ENCODE data around the gene MED16.
"Not testable (repeated sequence)": the region's sequence is repeated elsewhere in the genome, so short reads cannot be mapped to it uniquely, and the experiment has no call there.

The MED16 gene

DNA sequence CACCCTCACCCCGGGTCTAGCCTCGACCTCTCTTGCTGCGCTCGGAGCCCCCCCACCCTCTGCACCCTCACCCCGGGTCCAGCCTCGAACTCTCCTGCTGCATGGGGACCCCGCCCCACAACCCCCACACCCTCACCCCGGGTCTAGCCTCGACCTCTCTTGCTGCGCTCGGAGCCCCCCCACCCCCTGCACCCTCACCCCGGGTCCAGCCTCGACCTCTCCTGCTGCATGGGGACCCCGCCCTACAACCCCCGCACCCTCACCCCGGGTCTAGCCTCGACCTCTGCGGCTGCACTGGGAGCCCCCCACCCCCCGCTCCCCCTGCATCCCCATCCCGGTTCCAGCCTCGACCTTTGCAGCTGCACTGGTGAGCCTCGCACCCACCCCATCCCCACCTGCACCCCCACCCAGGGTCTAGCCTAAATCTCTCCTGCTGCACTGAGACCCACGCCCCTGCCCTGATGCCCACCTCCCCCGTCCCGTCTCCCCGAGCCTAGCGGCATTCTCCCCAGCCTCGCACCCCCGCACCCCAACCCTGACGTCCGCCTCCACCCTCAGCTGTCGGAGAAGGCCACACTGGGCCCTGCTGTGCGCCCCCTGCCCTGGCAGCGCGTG lies 31.7 kb downstream of the MED16 start:
- peak overlapping the region in 1 of 2 donors; percentile 81 for H3K27ac ChIP-seq
- TF ChIP-seq, protein P1, sequence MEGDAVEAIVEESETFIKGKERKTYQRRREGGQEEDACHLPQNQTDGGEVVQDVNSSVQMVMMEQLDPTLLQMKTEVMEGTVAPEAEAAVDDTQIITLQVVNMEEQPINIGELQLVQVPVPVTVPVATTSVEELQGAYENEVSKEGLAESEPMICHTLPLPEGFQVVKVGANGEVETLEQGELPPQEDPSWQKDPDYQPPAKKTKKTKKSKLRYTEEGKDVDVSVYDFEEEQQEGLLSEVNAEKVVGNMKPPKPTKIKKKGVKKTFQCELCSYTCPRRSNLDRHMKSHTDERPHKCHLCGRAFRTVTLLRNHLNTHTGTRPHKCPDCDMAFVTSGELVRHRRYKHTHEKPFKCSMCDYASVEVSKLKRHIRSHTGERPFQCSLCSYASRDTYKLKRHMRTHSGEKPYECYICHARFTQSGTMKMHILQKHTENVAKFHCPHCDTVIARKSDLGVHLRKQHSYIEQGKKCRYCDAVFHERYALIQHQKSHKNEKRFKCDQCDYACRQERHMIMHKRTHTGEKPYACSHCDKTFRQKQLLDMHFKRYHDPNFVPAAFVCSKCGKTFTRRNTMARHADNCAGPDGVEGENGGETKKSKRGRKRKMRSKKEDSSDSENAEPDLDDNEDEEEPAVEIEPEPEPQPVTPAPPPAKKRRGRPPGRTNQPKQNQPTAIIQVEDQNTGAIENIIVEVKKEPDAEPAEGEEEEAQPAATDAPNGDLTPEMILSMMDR (IDR thresholded peaks at IDR 0.05), result no peak
- DNase-seq (ENCODE audit: low spot score), result no peak
- peak overlapping the region; percentile 72 for H3K4me3 ChIP-seq

DNA sequence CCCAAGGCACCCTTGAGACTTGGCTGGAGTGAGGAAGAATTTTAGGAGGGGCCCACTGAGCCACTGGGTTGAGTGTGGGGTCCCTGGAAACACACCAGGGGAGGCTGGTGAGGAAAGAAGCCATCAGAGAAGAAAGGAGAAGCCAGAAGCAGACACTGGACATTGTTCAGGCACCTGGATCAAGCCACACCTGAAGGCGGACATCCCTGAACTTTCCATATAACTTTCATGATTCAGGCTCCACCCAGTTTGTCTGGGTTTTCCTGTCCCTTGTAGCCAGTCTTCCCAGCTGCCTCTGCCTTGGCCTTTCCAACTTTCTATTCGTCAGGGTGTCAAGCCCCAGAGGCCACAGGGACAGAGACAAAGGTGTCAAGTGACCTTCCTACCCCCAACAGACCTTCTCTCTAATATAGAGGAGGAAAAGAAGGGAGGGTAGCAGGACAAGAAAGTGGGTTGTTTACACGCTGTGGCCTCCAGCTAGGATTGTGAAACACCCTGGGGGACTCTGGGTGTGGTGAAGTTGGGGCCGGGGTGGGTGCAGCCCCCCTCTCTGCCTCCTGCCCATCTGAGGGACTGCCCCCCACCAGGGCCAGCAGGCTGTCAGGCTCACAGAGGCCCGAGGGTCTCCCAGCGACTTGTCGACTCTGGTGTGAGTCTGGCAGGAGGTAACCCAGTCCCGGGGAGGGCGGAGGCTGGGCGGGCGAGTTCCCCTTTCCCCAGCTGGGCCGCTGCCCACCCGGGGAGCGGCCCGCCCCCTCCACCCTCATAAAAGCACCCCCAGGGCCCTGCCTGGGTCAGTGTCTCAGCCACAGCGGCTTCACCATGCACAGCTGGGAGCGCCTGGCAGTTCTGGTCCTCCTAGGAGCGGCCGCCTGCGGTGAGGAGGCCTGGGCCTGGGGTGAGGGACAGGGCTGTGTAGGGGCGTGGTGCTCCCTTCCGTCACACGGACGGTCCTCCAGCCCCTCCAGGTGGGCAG lies 33.8 kb downstream of the MED16 start, which contains the start of gene CFD:
TSS of gene CFD (plus strand) at position 797 of the 976 bp plus-strand sequence. CDS start at position 823, 26 bp downstream.
- Histone ChIP-seq H3K27ac (peak within 1 kb of the TSS; percentile 55 to 81), H3K4me3 (peak within 1 kb of the TSS; percentile 72)
- no peak for DNase-seq (ENCODE audit: low spot score)
- TF ChIP-seq, protein P1 (IDR thresholded peaks at IDR 0.05), result no peak

DNA sequence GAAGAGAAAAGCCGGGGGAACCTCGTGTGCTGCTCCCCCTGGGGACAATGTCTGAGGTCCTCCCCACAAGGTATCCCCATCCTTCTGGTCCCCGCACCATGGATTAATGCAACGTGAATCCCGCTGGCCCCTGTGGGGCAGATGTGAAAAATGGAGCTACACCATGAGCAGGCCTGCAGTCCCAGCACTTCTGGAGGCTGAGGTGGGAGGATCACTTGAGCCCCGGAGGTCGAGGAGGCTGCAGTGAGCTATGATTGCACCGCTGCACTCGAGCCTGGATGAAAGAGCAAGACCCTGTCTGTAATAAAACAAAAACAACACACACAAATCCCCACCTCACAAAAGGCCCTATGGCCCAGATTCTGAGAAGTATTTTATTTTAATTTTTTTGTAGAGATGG lies 34.7 kb downstream of the MED16 start:
- TF ChIP-seq, protein P1 (IDR thresholded peaks at IDR 0.05), result no peak
- peak overlapping the region in 1 of 2 donors; percentile 81 for H3K27ac ChIP-seq
- DNase-seq (ENCODE audit: low spot score), result no peak
- H3K4me3 ChIP-seq, result no peak overlapping the region

DNA sequence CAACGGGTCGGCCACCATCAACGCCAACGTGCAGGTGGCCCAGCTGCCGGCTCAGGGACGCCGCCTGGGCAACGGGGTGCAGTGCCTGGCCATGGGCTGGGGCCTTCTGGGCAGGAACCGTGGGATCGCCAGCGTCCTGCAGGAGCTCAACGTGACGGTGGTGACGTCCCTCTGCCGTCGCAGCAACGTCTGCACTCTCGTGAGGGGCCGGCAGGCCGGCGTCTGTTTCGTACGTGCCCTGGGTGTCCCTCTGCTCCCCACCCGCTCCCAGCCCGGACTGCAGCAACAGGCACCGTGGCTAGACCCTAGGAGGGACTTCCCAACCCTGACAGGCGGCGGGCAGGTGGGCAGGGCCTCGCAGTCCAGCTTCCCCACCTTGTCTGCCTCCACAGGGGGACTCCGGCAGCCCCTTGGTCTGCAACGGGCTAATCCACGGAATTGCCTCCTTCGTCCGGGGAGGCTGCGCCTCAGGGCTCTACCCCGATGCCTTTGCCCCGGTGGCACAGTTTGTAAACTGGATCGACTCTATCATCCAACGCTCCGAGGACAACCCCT lies 37.3 kb downstream of the MED16 start:
- H3K4me3 ChIP-seq, result no peak overlapping the region
- TF ChIP-seq, protein P1 (IDR thresholded peaks at IDR 0.05), result no peak
- no peak overlapping the region for H3K27ac ChIP-seq
- DNase-seq (ENCODE audit: low spot score), result no peak

DNA sequence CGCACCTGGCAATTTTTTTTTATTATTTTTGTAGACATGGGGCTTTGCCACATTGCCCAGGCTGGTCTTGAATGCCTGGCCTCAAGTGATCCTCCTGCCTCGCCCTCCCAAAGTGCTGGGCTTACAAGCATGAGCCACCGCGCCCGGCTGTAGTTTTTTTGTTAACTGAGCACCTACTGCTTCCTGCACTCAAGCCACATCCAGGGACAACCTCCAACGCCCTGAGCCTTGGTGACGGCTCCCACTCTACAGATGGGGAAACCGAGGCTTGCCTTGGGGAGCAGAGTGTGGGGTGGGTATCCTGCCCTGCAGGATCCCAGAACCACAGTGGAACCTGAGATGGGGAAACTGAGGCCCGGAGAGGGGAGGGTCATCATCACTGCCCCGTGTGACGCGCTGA lies 37.8 kb downstream of the MED16 start:
- Histone ChIP-seq H3K4me3 (no peak overlapping the region), H3K27ac (no peak overlapping the region)
- DNase-seq (ENCODE audit: low spot score), result no peak
- TF ChIP-seq, protein P1 (IDR thresholded peaks at IDR 0.05), result no peak

DNA sequence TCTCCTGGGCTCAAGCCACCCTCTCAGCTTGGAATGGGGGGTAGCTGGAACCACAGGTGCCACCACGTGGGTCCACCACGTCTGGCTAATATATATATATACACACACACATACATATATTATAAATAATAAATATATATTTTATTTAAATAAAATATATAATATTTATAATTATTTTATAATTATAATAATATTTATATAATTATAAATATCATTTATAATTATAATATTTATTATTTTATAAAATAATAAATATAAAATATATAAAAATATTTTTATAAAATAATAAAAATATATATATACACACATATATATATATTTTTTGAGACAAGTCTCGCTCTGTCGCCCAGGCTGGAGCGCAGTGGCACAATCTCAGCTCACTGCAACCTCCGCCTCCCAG lies 38.4 kb downstream of the MED16 start:
- TF ChIP-seq, protein P1 (IDR thresholded peaks at IDR 0.05), result no peak
- no peak overlapping the region for H3K27ac ChIP-seq
- H3K4me3 ChIP-seq, result no peak overlapping the region
- no peak for DNase-seq (ENCODE audit: low spot score)

DNA sequence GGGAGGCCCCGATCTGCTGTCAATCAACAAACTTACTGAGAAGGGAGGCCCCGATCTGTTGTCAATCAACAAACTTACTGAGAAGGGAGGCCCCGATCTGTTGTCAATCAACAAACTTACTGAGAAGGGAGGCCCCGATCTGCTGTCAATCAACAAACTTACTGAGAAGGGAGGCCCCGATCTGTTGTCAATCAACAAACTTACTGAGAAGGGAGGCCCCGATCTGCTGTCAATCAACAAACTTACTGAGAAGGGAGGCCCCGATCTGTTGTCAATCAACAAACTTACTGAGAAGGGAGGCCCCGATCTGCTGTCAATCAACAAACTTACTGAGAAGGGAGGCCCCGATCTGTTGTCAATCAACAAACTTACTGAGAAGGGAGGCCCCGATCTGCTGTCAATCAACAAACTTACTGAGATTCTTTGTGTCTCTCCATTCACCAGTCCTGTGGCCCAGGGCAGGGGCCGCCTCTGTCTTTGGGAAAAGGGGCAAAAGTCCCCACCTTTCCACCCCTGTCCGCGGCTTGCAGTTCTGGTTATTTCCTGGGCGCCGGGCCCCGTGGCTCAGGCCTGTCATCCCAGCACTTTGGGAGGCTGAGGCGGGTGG lies 39.3 kb downstream of the MED16 start:
- H3K27ac ChIP-seq; DNase-seq (ENCODE audit: low spot score); H3K4me3 ChIP-seq: not testable (repeated sequence)
